ENCODE results near the gene GRIFIN. TPM values are rescaled to one million over a fixed set of nuclear protein-coding genes. Genes with fewer than 3 reads are reported as not detected.
A peak's percentile ranks its signal among the peaks of the same experiment; 100 is the strongest.

Gene GRIFIN
- total and polyA plus RNA-seq, 9 of the 15 experiments (the other 6 are each of a cell fraction or from before 2014, with no cell fraction given), result not detected

DNA sequence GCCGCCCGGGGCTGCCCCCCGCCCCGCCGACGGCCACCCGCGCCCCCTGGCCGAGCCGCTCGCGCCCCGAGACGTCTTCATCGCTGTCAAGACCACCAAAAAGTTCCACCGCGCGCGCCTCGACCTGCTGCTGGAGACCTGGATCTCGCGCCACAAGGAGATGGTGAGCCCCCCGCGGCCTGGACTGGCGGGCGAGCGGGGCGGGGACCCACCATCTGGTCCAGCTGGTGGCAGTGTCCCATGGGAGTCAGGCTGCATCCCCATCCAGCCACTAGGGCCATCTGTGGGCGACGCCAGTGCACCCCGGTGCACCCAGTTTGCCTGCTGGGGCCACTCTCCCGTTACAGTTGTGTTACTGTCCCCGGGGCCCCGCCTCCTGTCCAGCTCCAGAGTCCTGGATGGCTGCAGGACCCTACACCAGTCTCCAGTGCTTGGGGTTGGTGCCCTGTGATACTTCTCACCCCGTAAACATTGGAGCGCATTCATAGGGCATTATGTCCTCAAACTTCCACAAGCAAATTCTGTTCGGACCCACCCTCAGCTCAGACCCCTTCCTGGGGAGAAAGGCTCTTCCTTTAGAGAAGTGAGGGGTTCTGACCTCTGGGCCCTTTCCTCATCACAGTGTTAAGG is 44.0 kb upstream of the GRIFIN start:
- ATAC-seq (no peak), FAIRE-seq (peak; percentile 72), DNase-seq (ENCODE audit: extremely low read depth in 1 of 4, low spot score in 3 of 4) (peak; percentile 43 to 60 (median 56))
- H3K36me3 ChIP-seq (ENCODE audit: control insufficient read depth, insufficient read depth, low read length), result no peaks in the 10 kb centered on the region
- H4K20me1 ChIP-seq (replicated peaks; ENCODE audit: control insufficient read depth, insufficient read depth, low read length), result peaks cover 4% of the 10 kb centered on the region
- peaks cover 0 to 30% of the 10 kb centered on the region in 2 experiments; a peak in 2 of 5 replicates for H3K27me3 ChIP-seq (ENCODE audit: control insufficient read depth in 2 of 2, insufficient read depth in 2 of 2, low read length in 2 of 2)
- peaks cover 0 to 85% of the 10 kb centered on the region in 2 experiments for H3K4me1 ChIP-seq (replicated peaks in 1 of 2; ENCODE audit: control insufficient read depth in 2 of 2, insufficient read depth in 2 of 2, low read length in 2 of 2)
- no peak overlapping the region for H3K27ac ChIP-seq (ENCODE audit: extremely low read depth, low read depth, low read length)
- BruUV-seq (replicated peaks), result no TSS peak
- H3K4me2 ChIP-seq (ENCODE audit: insufficient read depth, low read length), result no peak overlapping the region
- ChIA-PET POLR2A (interaction anchor here (0.7 to 1.2 kb wide), 2 partner anchors 12 kb away, joined by 3 read pairs; no protein-coding TSS in a partner anchor), CTCF (ENCODE audit: low intra/inter-chr PET ratio) (no interaction called here)
- peak overlapping the region in 1 of 2 experiments; percentile 61; a peak in 2 of 4 replicates for H3K9ac ChIP-seq (ENCODE audit: insufficient read depth in 1 of 2, low read depth in 2 of 2, low read length in 2 of 2)
- no peaks in the 10 kb centered on the region for H3K9me3 ChIP-seq (replicated peaks; ENCODE audit: control insufficient read depth, insufficient read depth, low read depth, low read length)
- peak; percentile 14 for TF ChIP-seq KDM5B (IDR thresholded peaks at IDR 0.05; ENCODE audit: insufficient replicate concordance, low read depth, low read length)
- TF ChIP-seq, protein P1, sequence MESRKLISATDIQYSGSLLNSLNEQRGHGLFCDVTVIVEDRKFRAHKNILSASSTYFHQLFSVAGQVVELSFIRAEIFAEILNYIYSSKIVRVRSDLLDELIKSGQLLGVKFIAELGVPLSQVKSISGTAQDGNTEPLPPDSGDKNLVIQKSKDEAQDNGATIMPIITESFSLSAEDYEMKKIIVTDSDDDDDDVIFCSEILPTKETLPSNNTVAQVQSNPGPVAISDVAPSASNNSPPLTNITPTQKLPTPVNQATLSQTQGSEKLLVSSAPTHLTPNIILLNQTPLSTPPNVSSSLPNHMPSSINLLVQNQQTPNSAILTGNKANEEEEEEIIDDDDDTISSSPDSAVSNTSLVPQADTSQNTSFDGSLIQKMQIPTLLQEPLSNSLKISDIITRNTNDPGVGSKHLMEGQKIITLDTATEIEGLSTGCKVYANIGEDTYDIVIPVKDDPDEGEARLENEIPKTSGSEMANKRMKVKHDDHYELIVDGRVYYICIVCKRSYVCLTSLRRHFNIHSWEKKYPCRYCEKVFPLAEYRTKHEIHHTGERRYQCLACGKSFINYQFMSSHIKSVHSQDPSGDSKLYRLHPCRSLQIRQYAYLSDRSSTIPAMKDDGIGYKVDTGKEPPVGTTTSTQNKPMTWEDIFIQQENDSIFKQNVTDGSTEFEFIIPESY (CRISPR knock-in tag; IDR thresholded peaks at IDR 0.05), result 0 out of 2 replicates have a peak, but pooled peaks have one; percentile 34
- TF ChIP-seq, protein P2, sequence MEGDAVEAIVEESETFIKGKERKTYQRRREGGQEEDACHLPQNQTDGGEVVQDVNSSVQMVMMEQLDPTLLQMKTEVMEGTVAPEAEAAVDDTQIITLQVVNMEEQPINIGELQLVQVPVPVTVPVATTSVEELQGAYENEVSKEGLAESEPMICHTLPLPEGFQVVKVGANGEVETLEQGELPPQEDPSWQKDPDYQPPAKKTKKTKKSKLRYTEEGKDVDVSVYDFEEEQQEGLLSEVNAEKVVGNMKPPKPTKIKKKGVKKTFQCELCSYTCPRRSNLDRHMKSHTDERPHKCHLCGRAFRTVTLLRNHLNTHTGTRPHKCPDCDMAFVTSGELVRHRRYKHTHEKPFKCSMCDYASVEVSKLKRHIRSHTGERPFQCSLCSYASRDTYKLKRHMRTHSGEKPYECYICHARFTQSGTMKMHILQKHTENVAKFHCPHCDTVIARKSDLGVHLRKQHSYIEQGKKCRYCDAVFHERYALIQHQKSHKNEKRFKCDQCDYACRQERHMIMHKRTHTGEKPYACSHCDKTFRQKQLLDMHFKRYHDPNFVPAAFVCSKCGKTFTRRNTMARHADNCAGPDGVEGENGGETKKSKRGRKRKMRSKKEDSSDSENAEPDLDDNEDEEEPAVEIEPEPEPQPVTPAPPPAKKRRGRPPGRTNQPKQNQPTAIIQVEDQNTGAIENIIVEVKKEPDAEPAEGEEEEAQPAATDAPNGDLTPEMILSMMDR (IDR thresholded peaks at IDR 0.05 in 2 of 3, conservative IDR thresholded peaks at IDR 0.05 in 1 of 3; ENCODE audit: insufficient read depth in 2 of 3, low read depth in 1 of 3, low read length in 3 of 3), result peak in 2 of 3 experiments; percentile 27 to 63; a peak in 4 of 6 replicates
- TF ChIP-seq, protein P3, sequence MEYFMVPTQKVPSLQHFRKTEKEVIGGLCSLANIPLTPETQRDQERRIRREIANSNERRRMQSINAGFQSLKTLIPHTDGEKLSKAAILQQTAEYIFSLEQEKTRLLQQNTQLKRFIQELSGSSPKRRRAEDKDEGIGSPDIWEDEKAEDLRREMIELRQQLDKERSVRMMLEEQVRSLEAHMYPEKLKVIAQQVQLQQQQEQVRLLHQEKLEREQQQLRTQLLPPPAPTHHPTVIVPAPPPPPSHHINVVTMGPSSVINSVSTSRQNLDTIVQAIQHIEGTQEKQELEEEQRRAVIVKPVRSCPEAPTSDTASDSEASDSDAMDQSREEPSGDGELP (CRISPR knock-in tag; IDR thresholded peaks at IDR 0.05; ENCODE audit: borderline replicate concordance), result peak; percentile 64
- 0 out of 2 replicates have a peak, but pooled peaks have one; percentile 22 for TF ChIP-seq ZNF232 (CRISPR knock-in tag; IDR thresholded peaks at IDR 0.05)
- peak; percentile 66; the same call in 1 of the 2 replicates for TF ChIP-seq SP1 (CRISPR knock-in tag; IDR thresholded peaks at IDR 0.05)
- TF ChIP-seq CREBBP (IDR thresholded peaks at IDR 0.05; ENCODE audit: low read depth, low read length), result no peak
- TF ChIP-seq BDP1 (IDR thresholded peaks at IDR 0.05; ENCODE audit: insufficient read depth, insufficient read length), result no peak
- in situ Hi-C loops (cut with MboI), result no loop called here
- H2AFZ ChIP-seq (ENCODE audit: low read depth, low read length), result no peak overlapping the region
- H3K4me3 ChIP-seq, result peak overlapping the region; percentile 10; the same call in 1 of the 2 replicates
- H3K79me2 ChIP-seq (ENCODE audit: control insufficient read depth, insufficient read depth, low read length), result no peaks in the 10 kb centered on the region
- intact Hi-C loops (cut with micrococcal nuclease), result no loop called here
- 20% methylated on average over 9 of the region's 37 CpGs for WGBS (ENCODE audit: insufficient coverage, low coverage, missing lambda C conversion rate)
- H3K9me1 ChIP-seq (ENCODE audit: control insufficient read depth, insufficient read depth, low read length), result no peaks in the 10 kb centered on the region
